ENCODE data around the gene CTNNBIP1.

Gene CTNNBIP1

DNA sequence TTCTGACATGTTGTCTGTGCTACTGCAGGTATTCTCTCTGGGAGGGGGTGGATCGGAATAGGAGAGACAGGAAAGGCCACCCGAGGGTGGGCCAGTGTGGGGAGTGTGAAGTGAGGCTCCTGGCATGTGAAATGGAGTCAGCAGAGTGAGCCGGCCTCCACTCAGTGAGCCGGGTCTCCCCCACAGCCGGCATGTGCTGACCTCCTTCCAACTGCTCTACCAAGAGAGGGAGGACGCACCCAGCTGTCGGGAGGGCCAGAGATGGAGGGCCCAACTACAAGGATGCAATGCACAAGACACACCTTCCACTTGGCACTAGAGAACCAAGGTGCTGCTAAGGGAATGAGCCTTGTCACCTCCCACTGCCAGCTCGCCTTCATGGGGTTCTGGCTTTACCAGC lies 58.1 kb downstream of the CTNNBIP1 start:
- no peak for DNase-seq

- DNase-seq, result no peak
Observed at GRCh38 chr1:9850442-9851162, 59.5 kb downstream of the CTNNBIP1 start.

GRCh38 chr1:9849691-9850441 lies 60.2 kb downstream of the CTNNBIP1 start:
- DNase-seq, result no peak

DNA sequence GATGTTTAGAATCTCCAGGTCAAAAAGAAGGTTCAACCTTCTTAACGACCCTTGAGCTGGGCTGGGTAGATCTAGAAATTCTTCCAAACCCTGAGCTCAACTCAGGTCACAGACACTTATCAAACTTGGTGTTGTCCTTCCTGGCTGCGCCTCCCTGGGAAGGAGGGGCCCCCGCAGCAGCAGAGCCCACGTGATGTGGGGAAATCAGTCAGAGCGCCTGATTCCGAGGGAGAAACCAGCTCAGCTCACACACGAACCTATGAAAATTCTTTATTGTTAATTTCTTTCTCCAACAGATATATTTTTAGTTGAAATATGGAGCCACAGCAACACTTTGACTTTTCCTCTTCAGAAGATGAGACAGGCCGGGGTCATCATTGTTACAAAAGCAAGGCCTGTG lies 62.0 kb downstream of the CTNNBIP1 start:
- DNase-seq, result no peak

DNA sequence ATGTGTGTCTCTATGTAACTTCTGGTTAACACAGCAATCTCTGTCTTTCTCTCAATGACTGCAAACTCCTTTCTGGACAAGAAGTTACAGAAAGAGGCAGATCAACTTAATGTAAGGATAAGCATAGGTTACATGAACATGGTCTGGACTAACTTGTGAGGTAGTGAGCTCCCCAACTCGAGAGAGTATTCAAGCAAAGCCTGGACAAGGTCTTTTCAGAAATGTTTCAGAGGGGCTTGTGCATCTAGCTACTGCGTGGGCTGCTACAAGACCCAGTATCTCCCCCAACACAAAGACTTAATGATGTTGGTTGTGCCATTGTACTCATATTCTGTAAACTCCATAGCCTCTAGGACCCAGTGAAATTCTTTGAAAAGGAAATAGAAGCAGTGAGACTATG lies 62.8 kb downstream of the CTNNBIP1 start:
- no peak for DNase-seq

- DNase-seq, result no peak
Observed at GRCh38 chr1:9846611-9847171, 63.4 kb downstream of the CTNNBIP1 start.

GRCh38 chr1:9845914-9846313 lies 64.2 kb downstream of the CTNNBIP1 start:
- DNase-seq, result no peak

- DNase-seq, result no peak
Observed at GRCh38 chr1:9844756-9845155, 65.3 kb downstream of the CTNNBIP1 start.

DNA sequence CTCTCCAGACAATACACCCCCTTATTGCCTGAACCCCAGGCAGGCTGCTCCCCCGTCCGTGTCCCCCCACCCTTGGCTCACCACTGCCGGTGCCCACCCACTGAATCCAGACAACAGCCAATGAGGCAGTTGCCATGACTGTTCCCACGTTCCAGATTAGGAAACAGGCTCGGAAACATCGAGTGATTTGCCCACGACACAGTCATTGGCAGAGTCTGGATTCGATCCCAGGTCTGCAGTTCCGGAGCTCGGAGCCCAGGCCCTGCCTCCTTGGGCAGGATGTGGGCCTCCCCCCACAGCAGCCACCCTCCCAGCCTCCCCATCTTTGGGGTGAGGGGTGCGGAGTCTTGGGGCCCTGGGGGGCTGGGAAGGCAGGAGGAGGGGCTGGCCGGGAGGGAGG lies 66.0 kb downstream of the CTNNBIP1 start:
- no peak for DNase-seq

GRCh38 chr1:9843576-9843945 lies 66.5 kb downstream of the CTNNBIP1 start:
- no peak for DNase-seq

DNA sequence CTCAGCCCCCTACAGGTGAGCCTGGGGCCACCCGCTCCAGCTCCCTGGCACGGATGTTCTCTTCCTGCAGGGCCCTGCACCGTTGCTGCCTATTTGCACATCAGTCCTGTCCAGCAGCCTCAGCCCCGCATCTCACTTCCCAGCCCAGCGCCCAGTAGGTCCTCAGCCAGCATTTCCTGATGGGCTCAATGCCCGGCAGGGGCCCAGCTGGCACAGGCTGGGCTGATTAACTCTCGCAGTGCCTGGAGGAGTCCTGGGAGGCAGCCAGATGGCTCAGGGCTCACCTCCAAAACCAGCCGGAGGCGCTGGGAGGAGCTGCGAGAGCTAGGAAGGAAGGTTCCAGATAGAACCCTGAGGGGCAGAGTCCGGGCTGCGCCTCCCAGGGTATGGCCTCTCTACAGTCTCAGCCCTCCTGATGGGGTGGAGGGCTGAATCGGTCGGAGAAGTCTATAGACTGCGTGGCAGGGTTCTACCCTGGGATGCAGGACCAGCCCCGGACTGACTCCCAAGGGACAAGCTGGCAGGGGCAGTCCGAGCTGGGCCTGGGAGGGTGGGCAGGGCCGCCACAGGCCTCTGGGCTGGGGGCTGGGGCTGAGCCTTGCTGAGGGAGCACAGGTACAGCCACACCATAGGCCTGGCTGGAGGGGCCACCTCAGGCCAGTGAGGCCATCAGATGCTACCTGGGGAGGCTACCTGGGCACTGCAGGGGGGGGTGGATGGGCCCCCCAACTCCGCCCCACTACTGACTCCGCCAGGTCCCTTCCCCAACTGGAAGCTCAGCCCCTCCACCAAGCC lies 67.1 kb downstream of the CTNNBIP1 start:
- DNase-seq, result no peak

GRCh38 chr1:9842073-9842711 lies 67.9 kb downstream of the CTNNBIP1 start:
- DNase-seq, result no peak

DNA sequence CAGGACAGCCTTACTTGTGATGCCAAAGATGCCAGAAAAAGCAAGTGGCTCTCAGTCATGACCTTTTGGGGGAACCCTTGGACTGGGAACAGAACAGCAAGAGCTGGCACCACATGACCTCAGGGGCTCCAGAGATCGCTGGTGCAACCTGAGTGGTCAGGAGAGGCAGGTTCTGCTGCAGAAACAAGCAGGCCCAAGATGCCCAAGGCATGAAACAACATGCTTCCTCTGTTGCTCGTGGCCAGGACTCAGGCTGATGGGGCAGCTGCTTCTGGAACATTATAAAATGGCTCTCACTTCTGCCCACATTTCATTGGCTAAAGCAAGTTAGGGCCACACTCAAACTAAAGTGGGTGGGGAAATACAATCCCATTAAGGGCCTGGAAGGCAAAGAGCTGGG lies 68.6 kb downstream of the CTNNBIP1 start:
- DNase-seq, result no peak

- DNase-seq, result no peak
Observed at GRCh38 chr1:9840176-9840575, 69.9 kb downstream of the CTNNBIP1 start.

DNA sequence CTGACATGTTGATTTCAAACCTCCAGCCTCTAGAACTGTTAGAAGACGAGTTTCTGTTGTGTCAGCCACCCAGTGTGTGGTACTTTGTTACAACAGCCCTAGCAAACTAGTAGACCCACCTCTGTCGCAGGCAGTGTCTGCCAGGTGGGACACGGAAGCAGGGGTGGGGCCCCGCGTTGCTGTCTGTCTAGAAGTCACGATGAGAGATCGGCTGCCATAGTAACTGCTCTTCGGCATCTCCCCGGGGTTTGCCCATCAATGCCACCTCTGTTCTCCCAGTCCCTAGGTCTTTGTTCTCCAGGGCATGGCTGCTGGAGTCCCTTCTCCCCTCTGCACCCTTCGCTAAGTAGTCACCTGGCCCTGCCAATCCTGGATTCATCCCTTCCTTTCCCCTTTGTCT lies 71.1 kb downstream of the CTNNBIP1 start:
- DNase-seq, result no peak

- no peak for DNase-seq
Observed at GRCh38 chr1:9836632-9836960, 73.5 kb downstream of the CTNNBIP1 start.

- no peak for DNase-seq
Observed at GRCh38 chr1:9835758-9836631, 74.1 kb downstream of the CTNNBIP1 start.

DNA sequence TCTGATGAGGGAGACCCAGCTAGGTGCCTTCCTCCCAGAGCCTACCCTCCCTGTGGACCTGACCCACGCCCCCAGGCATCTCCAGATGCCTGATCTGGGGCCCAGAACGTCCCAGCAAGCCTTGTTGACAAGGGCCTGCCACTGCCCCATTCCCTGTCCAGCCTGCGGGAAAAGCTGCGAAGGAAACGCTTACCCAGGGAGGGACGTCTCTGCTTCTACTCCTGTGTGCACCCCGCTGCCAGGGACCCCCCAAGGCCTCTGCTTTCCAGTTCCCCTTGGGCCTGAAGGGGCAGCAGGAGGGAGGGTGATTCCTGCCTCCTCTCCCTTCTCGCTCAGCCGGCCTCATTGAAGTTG lies 74.7 kb downstream of the CTNNBIP1 start:
- DNase-seq, result no peak

- DNase-seq, result no peak
Observed at GRCh38 chr1:9833632-9834031, 76.4 kb downstream of the CTNNBIP1 start.

DNA sequence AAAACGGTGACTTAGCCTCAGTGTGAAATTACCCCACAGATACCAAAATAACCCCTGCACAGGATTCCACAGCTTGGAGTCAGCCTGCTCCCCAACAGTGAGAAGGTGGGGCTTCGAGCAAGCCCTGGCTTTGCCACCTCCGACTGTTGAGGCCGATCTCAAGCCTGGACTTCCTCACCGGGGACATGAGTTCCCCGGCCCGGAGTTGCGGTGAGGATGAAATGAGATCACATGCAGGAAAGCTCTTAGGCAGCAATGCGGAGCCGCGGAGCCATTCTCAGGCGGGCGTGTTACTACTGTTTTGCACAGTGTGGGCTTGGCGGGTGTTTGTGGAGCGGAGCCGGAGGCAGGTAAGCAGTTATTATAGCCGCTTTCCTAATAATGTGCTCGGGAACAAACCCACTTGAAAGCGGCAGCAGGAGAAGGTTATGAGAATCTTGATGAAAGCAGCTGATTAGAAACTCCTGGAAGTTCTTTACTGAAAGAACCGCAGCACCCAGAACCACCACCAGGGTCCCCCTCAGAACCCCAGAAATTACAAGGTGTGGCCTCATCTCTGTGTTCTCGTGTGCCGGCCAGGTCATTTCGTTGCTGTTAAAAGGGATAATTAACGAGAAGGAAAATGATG lies 82.4 kb downstream of the CTNNBIP1 start:
- no peak for DNase-seq

- DNase-seq, result no peak
Observed at GRCh38 chr1:9826616-9827015, 83.5 kb downstream of the CTNNBIP1 start.

GRCh38 chr1:9826087-9826486 lies 84.0 kb downstream of the CTNNBIP1 start:
- no peak for DNase-seq

All from activated CD4-positive, alpha-beta T cell treated with anti-CD3 and anti-CD28 coated beads, Interleukin-10, Interleukin-2, amounts not matched to agents 100 ng/mL and 50 ng/mL, durations not matched to agents 16 hours and 8 hours (primary cell).